GM23338 (cell line): ENCODE data around the gene DNAJC1. TPM values are rescaled to one million over a fixed set of nuclear protein-coding genes. Genes with fewer than 3 reads are reported as not detected.

Experiments
- ATAC-seq: fragments of 200-7000 bp; cut with Tn5 transposase; 3 replicates; pipeline ENCODE4 v1.9.1; 2020
- DNase-seq: peaks from one replicate; pipeline ENCODE4 v3.0.0-alpha.2; 2015; ENCODE audit warnings: low spot score
- H2AFZ ChIP-seq: fragments of 200-600 bp; sonication (generic); 2 replicates; pipeline ENCODE4 v1.8.0; 2016; ENCODE audit warnings: antibody characterized with exemption, mild to moderate bottlenecking, moderate library complexity
- H3F3A ChIP-seq: fragments of 200-600 bp; sonication (generic); replicated peaks from 2 replicates; pipeline ENCODE4 v1.8.0; 2017; ENCODE audit warnings: antibody characterized with exemption, mixed run types, low read depth
- H3K27ac ChIP-seq: fragments of 200-600 bp; sonication (generic); 2 replicates; pipeline ENCODE4 v1.6.1; 2016; ENCODE audit warnings: low read depth
- H3K27me3 ChIP-seq: fragments of 200-600 bp; sonication (generic); 2 replicates; pipeline ENCODE4 v1.8.0; 2016; ENCODE audit warnings: mild to moderate bottlenecking, mixed run types, moderate library complexity; ENCODE audit not compliant: insufficient read depth
- H3K36me3 ChIP-seq: fragments of 200-600 bp; sonication (generic); 2 replicates; pipeline ENCODE4 v1.8.0; 2016; ENCODE audit warnings: mild to moderate bottlenecking; ENCODE audit not compliant: insufficient read depth
- H3K4me1 ChIP-seq: fragments of 200-600 bp; sonication (generic); 2 replicates; pipeline ENCODE4 v1.8.0; 2016; ENCODE audit warnings: mild to moderate bottlenecking, moderate library complexity; ENCODE audit not compliant: insufficient read depth
- H3K4me2 ChIP-seq: fragments of 200-600 bp; sonication (generic); 2 replicates; pipeline ENCODE4 v1.7.1; 2017; ENCODE audit warnings: mixed run types
- H3K4me3 ChIP-seq: fragments of 200-600 bp; sonication (generic); 2 replicates; pipeline ENCODE4 v1.6.1; 2016; ENCODE audit warnings: mixed run types
- H3K79me2 ChIP-seq: fragments of 200-600 bp; sonication (generic); replicated peaks from 2 replicates; pipeline ENCODE4 v1.8.0; 2017; ENCODE audit warnings: mild to moderate bottlenecking; ENCODE audit not compliant: insufficient read depth
- H3K9me2 ChIP-seq: fragments of 200-600 bp; sonication (generic); 2 replicates; pipeline ENCODE4 v1.8.0; 2017; ENCODE audit not compliant: insufficient read depth
- H4K20me1 ChIP-seq: fragments of 200-600 bp; sonication (generic); replicated peaks from 2 replicates; pipeline ENCODE4 v1.8.0; 2017; ENCODE audit warnings: mild to moderate bottlenecking; ENCODE audit not compliant: insufficient read depth
- H3K27ac Mint-ChIP-seq: 2 replicates; pipeline ENCODE4 v1.8.0; 2020; ENCODE audit warnings: inconsistent platforms, mild to moderate bottlenecking, moderate library complexity, mixed read lengths
- H3K27me3 Mint-ChIP-seq: 3 replicates; pipeline ENCODE4 v1.8.0; 2022; ENCODE audit warnings: low read depth, mild to moderate bottlenecking, moderate library complexity, mixed read lengths, inconsistent platforms; ENCODE audit not compliant: insufficient read depth, poor library complexity
- H3K36me3 Mint-ChIP-seq: 3 replicates; pipeline ENCODE4 v1.8.0; 2021; ENCODE audit warnings: low read depth, mild to moderate bottlenecking, inconsistent platforms, moderate library complexity, mixed read lengths
- H3K4me1 Mint-ChIP-seq: 3 replicates; pipeline ENCODE4 v1.8.0; 2020; ENCODE audit warnings: mild to moderate bottlenecking, inconsistent platforms, mixed read lengths
- H3K4me3 Mint-ChIP-seq: 3 replicates; pipeline ENCODE4 v1.8.0; 2021; ENCODE audit warnings: moderate library complexity, mild to moderate bottlenecking, inconsistent platforms, mixed read lengths
- H3K9me3 Mint-ChIP-seq: 3 replicates; pipeline ENCODE4 v1.8.0; 2020; ENCODE audit warnings: moderate library complexity, mild to moderate bottlenecking, inconsistent platforms, mixed read lengths
- EZH2 ChIP-seq: fragments of 200-600 bp; sonication (generic); IDR thresholded peaks from one replicate; pipeline ENCODE4 v1.8.0; 2017; ENCODE audit warnings: antibody characterized with exemption, mild to moderate bottlenecking, low read depth; ENCODE audit not compliant: unreplicated experiment
- EZH2phosphoT487 ChIP-seq: fragments of 200-600 bp; sonication (generic); IDR thresholded peaks from one replicate; pipeline ENCODE4 v1.8.1; 2018; ENCODE audit warnings: antibody characterized with exemption; ENCODE audit not compliant: unreplicated experiment
- JUNB ChIP-seq: IDR thresholded peaks from one replicate; pipeline ENCODE4 v1.6.1; 2016; ENCODE audit warnings: antibody characterized with exemption; ENCODE audit not compliant: unreplicated experiment
- NANOG ChIP-seq: IDR thresholded peaks from 2 replicates; pipeline ENCODE4 v1.6.1; 2016; ENCODE audit warnings: antibody characterized with exemption, borderline replicate concordance
- STAT1 ChIP-seq: IDR thresholded peaks from one replicate; pipeline ENCODE4 v1.6.1; 2016; ENCODE audit warnings: antibody characterized with exemption; ENCODE audit not compliant: unreplicated experiment
- ZNF114 ChIP-seq: fragments of 250-450 bp; sonication (Bioruptor Pico); IDR thresholded peaks from 2 replicates; pipeline ENCODE4 v1.5.0; 2020; ENCODE audit warnings: mild to moderate bottlenecking, moderate library complexity
- ZNF331 ChIP-seq: fragments of 250-450 bp; sonication (Bioruptor Pico); IDR thresholded peaks from 2 replicates; pipeline ENCODE4 v1.5.0; 2020; ENCODE audit warnings: low read depth, mild to moderate bottlenecking, moderate library complexity
- polyA plus RNA-seq: library from polyadenylated mRNA; unstranded; fragments of >200 nt; fragmentation: Nextera tagmentation; extraction: Ambion mirVana; gene quantifications from 2 replicates; pipeline ENCODE4 v1.2.1, GENCODE V29; 2016
- total RNA-seq: library from RNA; depleted of rRNA; stranded (reverse); fragments of >200 nt; shearing (Covaris generic); gene quantifications from 2 replicates; pipeline ENCODE4 v1.2.3, GENCODE V29; 2014
- TF ChIP-seq, protein P1 (sequence below), 2 experiments: fragments of 200-600 bp in 1 of 2; sonication (generic) in 1 of 2; conservative IDR thresholded peaks; 2 replicates each; pipeline versions ENCODE4 v1.5.1 to v1.6.1; 2016 to 2017; ENCODE audit warnings: antibody characterized with exemption in 2 of 2, low read depth in 2 of 2, mild to moderate bottlenecking in 2 of 2, moderate library complexity in 1 of 2
- TF ChIP-seq, protein P2 (sequence below): IDR thresholded peaks from one replicate; pipeline ENCODE4 v1.6.1; 2018; ENCODE audit warnings: antibody characterized with exemption; ENCODE audit not compliant: unreplicated experiment

The DNAJC1 gene
- total and polyA plus RNA-seq, 2 experiments from 2014 or later: 38.6 to 45.3 TPM

GRCh38 chr10:21962358-21962757, 41.2 kb downstream of the DNAJC1 start:
- TF ChIP-seq, protein P1, sequence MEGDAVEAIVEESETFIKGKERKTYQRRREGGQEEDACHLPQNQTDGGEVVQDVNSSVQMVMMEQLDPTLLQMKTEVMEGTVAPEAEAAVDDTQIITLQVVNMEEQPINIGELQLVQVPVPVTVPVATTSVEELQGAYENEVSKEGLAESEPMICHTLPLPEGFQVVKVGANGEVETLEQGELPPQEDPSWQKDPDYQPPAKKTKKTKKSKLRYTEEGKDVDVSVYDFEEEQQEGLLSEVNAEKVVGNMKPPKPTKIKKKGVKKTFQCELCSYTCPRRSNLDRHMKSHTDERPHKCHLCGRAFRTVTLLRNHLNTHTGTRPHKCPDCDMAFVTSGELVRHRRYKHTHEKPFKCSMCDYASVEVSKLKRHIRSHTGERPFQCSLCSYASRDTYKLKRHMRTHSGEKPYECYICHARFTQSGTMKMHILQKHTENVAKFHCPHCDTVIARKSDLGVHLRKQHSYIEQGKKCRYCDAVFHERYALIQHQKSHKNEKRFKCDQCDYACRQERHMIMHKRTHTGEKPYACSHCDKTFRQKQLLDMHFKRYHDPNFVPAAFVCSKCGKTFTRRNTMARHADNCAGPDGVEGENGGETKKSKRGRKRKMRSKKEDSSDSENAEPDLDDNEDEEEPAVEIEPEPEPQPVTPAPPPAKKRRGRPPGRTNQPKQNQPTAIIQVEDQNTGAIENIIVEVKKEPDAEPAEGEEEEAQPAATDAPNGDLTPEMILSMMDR (conservative IDR thresholded peaks at IDR 0.05; ENCODE audit: low read depth in 2 of 2): no peak
- no peak for TF ChIP-seq STAT1

DNA sequence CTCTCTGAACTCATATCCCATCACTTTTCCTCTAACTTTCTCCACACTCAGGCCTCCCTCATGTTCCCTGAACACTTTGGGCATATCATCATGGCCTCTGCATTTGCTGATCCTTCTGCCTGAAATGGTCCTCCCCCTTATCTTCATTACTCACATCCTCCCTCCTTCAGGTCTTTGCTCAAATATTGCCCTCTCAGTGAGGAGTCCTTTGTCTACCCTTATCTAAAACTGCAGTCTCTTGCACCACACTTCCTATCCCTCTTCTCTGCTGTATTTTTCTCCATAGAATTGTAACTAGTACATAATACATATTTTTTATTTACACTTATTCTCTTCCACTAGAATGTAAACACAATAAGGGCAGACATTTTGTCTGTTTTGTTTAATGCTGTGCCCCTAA, 41.7 kb downstream of the DNAJC1 start:
- DNase-seq (no peak), ATAC-seq (no peak)
- no peaks in the 10 kb centered on the region for H3K27me3 Mint-ChIP-seq
- Histone ChIP-seq H2AFZ (no peak overlapping the region), H3K79me2 (no peaks in the 10 kb centered on the region), H3K4me3 (no peak overlapping the region), H3K27ac (no peak overlapping the region), H3K27me3 (no peaks in the 10 kb centered on the region), H3F3A (no peaks in the 10 kb centered on the region), H3K4me1 (no peaks in the 10 kb centered on the region), H3K36me3 (no peaks in the 10 kb centered on the region), H4K20me1 (no peaks in the 10 kb centered on the region), H3K9me2 (no peaks in the 10 kb centered on the region), H3K4me2 (no peak overlapping the region)
- peaks cover 7% of the 10 kb centered on the region; the same call in 1 of the 3 replicates for H3K36me3 Mint-ChIP-seq
- no peak for TF ChIP-seq STAT1
- TF ChIP-seq EZH2: no peak
- no peak for TF ChIP-seq ZNF331
- no peak for TF ChIP-seq JUNB
- no peak for TF ChIP-seq NANOG
- TF ChIP-seq, protein P1 (conservative IDR thresholded peaks at IDR 0.05; ENCODE audit: low read depth in 2 of 2): no peak
- no peak for TF ChIP-seq EZH2phosphoT487
- TF ChIP-seq ZNF114: no peak
- TF ChIP-seq, protein P2, sequence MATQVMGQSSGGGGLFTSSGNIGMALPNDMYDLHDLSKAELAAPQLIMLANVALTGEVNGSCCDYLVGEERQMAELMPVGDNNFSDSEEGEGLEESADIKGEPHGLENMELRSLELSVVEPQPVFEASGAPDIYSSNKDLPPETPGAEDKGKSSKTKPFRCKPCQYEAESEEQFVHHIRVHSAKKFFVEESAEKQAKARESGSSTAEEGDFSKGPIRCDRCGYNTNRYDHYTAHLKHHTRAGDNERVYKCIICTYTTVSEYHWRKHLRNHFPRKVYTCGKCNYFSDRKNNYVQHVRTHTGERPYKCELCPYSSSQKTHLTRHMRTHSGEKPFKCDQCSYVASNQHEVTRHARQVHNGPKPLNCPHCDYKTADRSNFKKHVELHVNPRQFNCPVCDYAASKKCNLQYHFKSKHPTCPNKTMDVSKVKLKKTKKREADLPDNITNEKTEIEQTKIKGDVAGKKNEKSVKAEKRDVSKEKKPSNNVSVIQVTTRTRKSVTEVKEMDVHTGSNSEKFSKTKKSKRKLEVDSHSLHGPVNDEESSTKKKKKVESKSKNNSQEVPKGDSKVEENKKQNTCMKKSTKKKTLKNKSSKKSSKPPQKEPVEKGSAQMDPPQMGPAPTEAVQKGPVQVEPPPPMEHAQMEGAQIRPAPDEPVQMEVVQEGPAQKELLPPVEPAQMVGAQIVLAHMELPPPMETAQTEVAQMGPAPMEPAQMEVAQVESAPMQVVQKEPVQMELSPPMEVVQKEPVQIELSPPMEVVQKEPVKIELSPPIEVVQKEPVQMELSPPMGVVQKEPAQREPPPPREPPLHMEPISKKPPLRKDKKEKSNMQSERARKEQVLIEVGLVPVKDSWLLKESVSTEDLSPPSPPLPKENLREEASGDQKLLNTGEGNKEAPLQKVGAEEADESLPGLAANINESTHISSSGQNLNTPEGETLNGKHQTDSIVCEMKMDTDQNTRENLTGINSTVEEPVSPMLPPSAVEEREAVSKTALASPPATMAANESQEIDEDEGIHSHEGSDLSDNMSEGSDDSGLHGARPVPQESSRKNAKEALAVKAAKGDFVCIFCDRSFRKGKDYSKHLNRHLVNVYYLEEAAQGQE: no peak
- H3K4me1 Mint-ChIP-seq: no peaks in the 10 kb centered on the region
- H3K9me3 Mint-ChIP-seq: peaks cover 6% of the 10 kb centered on the region; the same call in 2 of the 3 replicates
- no peak overlapping the region; the same call in 1 of the 2 replicates for H3K27ac Mint-ChIP-seq
- H3K4me3 Mint-ChIP-seq: no peak overlapping the region

More at GRCh38 chr10:21962358-21962757, 41.2 kb downstream of the DNAJC1 start:
- H3K4me3 ChIP-seq: no peak overlapping the region
- H3K9me2 ChIP-seq: no peaks in the 10 kb centered on the region
- DNase-seq: no peak
- no peak overlapping the region for H3K4me2 ChIP-seq
- no peaks in the 10 kb centered on the region for H3K4me1 ChIP-seq
- Mint-ChIP-seq H3K36me3 (peaks cover 7% of the 10 kb centered on the region; the same call in 1 of the 3 replicates), H3K4me1 (no peaks in the 10 kb centered on the region), H3K27ac (no peak overlapping the region), H3K9me3 (peaks cover 6% of the 10 kb centered on the region; the same call in 2 of the 3 replicates), H3K4me3 (no peak overlapping the region), H3K27me3 (no peaks in the 10 kb centered on the region)
- H3F3A ChIP-seq: no peaks in the 10 kb centered on the region
- H3K36me3 ChIP-seq: no peaks in the 10 kb centered on the region
- H2AFZ ChIP-seq: no peak overlapping the region
- no peak for ATAC-seq
- H3K79me2 ChIP-seq: no peaks in the 10 kb centered on the region
- H3K27me3 ChIP-seq: no peaks in the 10 kb centered on the region
- no peak overlapping the region for H3K27ac ChIP-seq
- no peaks in the 10 kb centered on the region for H4K20me1 ChIP-seq
